Large intestine (tissue), 3 donors: ENCODE data around the gene AXIN1. TPM values are rescaled to one million over a fixed set of nuclear protein-coding genes. Genes with fewer than 3 reads are reported as not detected.

Source experiments
- DNase-seq, 2 donors: peaks; one replicate each; pipeline versions ENCODE4 v3.0.0 to v3.0.0-alpha.2; 2013
- H3K27ac ChIP-seq: one replicate; pipeline ENCODE4 v1.5.1; 2013; ENCODE audit warnings: low read length
- H3K27me3 ChIP-seq: 2 replicates; pipeline ENCODE4 v1.6.1; 2013; ENCODE audit warnings: low read length; ENCODE audit not compliant: control insufficient read depth, insufficient read depth
- H3K36me3 ChIP-seq: 2 replicates; pipeline ENCODE4 v1.6.1; 2013; ENCODE audit warnings: low read length; ENCODE audit not compliant: control insufficient read depth, insufficient read depth
- H3K4me1 ChIP-seq: one replicate; pipeline ENCODE4 v1.6.1; 2013; ENCODE audit warnings: low read length; ENCODE audit not compliant: control insufficient read depth, insufficient read depth
- H3K4me3 ChIP-seq: one replicate; pipeline ENCODE4 v1.5.1; 2013; ENCODE audit warnings: low read length
- H3K9me3 ChIP-seq: one replicate; pipeline ENCODE4 v1.6.1; 2013; ENCODE audit warnings: mild to moderate bottlenecking, low read depth, low read length, moderate library complexity; ENCODE audit not compliant: control insufficient read depth
- WGBS: methylation state at CpG from one replicate; pipeline ENCODE4 v1.1.5; 2013; ENCODE audit warnings: low lambda C conversion rate; ENCODE audit not compliant: insufficient coverage; 5-methylcytosine and 5-hydroxymethylcytosine counted together
- polyA plus RNA-seq: library from polyadenylated mRNA; unstranded; fragments of 120-200 nt; gene quantifications from one replicate; pipeline ENCODE4 v1.2.1, GENCODE V29; 2013

The AXIN1 gene
- polyA plus RNA-seq, 1 donor, result 29.8 TPM

DNA sequence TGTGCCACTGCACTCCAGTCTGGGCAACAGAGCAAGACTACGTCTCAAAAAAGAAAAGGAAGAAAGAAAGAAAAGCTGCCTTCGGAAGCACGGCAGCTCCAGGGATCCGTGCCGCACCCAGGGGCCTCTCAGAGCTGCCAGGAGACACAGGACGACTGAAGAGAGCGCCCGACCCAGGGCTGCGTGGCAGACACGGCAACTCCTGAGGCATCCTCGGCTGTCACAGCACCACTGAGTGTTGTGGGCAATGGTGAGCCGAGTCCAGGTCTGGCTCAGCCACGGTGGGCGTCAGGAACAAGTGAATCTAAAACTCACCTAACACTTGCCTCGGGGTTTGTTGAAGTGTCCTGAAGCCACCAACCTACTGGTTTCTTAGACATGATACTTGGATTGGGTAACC lies 40.8 kb downstream of the AXIN1 start:
- Histone ChIP-seq H3K27me3 (no peaks in the 10 kb centered on the region), H3K4me3 (no peak overlapping the region), H3K4me1 (no peaks in the 10 kb centered on the region), H3K36me3 (peaks cover 66% of the 10 kb centered on the region), H3K27ac (no peak overlapping the region), H3K9me3 (no peaks in the 10 kb centered on the region)
- WGBS, result no CpG with 5 or more reads among the region's 15 CpGs
- no peak for DNase-seq

DNA sequence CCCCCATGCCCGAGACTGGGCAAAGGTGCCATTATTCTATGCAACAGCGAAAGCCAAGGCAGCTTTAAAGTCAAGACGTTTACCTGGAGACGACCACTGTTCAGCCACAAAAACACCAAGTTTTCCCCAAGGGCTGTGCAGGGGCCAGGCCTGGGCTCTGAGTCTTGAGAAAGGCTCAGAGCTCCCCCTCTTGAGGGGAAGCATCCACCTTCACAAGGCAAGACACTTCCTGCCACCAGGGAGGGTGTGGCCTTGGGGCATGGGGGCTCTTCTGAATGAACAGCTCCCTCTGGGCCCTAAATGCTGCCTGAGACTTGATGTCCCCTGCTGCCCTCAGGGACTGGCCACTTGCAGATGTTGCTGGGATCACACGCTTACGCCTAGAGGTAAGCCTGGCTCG lies 43.0 kb downstream of the AXIN1 start:
- Histone ChIP-seq H3K36me3 (peaks cover 70% of the 10 kb centered on the region), H3K27me3 (no peaks in the 10 kb centered on the region), H3K27ac (no peak overlapping the region), H3K4me1 (no peaks in the 10 kb centered on the region), H3K9me3 (no peaks in the 10 kb centered on the region), H3K4me3 (no peak overlapping the region)
- DNase-seq, result no peak
- no CpG with 5 or more reads among the region's 7 CpGs for WGBS

DNA sequence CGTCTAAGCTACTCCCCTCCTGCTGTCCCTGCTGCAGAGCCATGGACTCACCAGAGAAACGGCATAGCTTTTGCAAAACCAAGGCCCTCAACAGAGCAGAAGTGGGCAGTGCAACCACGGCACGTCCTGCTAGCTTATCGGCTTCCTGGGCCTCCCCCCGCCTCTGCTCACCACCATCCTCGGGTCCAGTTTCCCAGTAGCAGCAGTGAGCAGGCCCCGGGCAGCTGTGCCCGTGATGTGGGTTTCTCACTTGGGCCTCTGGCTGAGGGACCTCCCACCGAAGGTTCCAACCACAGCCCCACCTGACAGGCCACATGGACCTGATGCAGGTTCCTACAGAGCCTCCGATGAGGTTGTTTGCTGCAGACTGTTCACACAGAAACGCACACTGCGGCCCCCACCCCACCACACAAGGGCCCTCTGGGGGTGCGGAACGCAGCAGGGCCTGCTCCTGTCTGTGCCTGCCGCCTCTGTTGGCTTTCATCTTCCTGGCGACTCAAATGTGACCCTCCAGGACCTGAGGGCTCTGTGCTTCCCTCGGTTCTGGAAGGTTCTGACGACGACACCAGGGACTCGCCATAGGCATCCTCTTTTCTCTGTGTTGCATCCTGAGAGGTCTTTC lies 44.7 kb downstream of the AXIN1 start:
- DNase-seq, result no peak
- Histone ChIP-seq H3K4me1 (no peaks in the 10 kb centered on the region), H3K36me3 (peaks cover 67% of the 10 kb centered on the region), H3K9me3 (no peaks in the 10 kb centered on the region), H3K27me3 (no peaks in the 10 kb centered on the region), H3K4me3 (no peak overlapping the region), H3K27ac (no peak overlapping the region)
- WGBS, result no CpG with 5 or more reads among the region's 21 CpGs

DNA sequence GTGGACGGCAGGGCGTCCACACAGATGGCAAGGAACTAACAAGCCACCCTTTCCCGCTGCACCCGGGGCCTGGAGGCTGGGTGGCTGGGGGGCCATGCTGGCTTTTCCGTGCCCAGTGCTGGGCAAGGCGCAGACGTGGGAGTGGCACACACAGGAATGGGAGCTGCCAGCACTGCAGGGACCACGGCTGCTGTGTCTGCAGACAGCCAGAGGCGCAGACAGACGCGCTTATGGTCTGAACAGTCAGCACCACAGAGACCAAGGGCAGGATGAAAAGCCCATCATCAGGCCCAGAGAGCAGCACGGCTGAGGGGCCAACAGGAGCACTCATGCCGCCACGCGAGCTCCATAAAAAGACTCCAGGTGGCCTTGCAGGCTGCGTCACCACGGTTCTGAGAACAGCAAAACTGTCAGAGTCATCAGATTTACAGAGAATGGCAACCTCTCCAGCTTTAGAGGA lies 45.6 kb downstream of the AXIN1 start:
- no peak overlapping the region for H3K27ac ChIP-seq
- H3K27me3 ChIP-seq, result no peaks in the 10 kb centered on the region
- H3K4me1 ChIP-seq, result no peaks in the 10 kb centered on the region
- no CpG with 5 or more reads among the region's 17 CpGs for WGBS
- DNase-seq, result no peak
- no peak overlapping the region for H3K4me3 ChIP-seq
- peaks cover 66% of the 10 kb centered on the region for H3K36me3 ChIP-seq
- H3K9me3 ChIP-seq, result no peaks in the 10 kb centered on the region

DNA sequence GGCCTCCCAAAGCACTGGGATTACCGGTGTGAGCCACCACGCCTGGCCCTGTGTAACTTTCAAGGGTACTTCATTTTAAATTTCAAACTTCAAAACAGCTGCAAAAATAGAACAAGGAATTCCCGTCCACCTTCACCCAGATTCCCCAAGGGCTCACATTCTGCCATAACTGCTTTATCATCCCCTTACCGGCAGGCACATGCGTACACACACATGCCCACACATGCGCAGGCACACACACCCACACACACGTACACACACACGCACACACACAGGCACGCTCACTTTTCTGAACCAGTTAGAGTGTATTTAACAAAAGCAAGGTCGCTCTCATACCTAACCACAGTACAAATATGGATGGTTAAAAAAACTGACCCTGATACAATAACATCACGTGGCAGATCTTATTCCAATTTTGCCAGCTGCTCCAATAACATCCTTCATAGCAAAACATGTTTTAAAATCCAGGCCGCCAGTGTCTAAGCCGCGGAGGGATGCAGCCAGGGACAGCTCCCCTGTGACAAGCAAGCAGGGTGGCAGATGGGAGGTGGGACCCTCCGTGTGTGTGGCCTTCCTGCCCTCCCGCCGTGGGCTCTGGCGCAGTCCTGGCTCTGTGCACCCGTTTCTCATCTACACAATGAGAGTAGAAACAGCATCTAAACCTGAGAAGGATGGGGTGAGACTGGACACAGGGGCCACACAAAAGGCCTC lies 46.5 kb downstream of the AXIN1 start:
- H3K36me3 ChIP-seq, result peaks cover 65% of the 10 kb centered on the region
- no peak for DNase-seq
- 60% methylated on average over 1 of the region's 19 CpGs for WGBS

DNA sequence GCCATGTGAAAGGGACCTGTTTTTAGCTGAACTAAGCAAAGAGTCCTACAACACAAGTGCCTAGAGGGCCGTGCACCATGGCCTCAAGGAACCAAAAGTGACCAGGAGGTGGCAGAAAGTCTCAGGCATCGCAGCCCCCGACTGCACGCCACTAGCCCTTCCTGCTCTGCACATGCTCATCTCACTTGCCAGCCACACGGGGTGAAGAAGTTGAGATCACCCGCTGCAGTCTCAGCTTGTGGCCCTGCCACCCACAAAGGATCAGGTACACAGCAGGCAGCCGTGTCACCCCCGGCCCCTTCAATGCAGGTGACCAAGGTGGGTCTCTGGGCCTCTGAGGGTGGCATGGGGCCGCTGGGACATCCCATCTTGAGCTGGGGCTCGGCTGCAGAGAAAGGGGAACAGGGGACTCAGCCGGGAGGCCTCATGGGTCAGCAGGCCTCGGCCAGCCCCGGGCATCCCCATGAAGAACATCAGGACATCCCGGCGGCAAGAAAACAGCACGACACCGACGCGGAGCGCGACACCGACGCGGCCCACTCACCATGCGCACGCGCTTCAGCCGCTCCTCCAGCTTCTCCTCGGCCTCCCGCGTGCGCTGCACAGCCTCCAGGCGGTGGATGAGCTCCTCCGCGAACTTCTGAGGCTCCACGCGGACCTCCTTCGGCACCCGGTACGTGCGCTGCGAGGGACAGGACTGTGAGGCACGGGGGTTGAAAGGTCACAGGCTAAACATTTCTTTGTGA lies 48.6 kb downstream of the AXIN1 start:
- H3K36me3 ChIP-seq, result peaks cover 59% of the 10 kb centered on the region
- H3K4me1 ChIP-seq, result no peaks in the 10 kb centered on the region
- no peak overlapping the region for H3K27ac ChIP-seq
- no peaks in the 10 kb centered on the region for H3K9me3 ChIP-seq
- no peak for DNase-seq
- H3K4me3 ChIP-seq, result no peak overlapping the region
- no CpG with 5 or more reads among the region's 43 CpGs for WGBS
- no peaks in the 10 kb centered on the region for H3K27me3 ChIP-seq

More for the DNA sequence above, 46.5 kb downstream of the AXIN1 start:
- Histone ChIP-seq H3K27me3 (no peaks in the 10 kb centered on the region), H3K4me1 (no peaks in the 10 kb centered on the region), H3K4me3 (no peak overlapping the region), H3K27ac (no peak overlapping the region), H3K9me3 (no peaks in the 10 kb centered on the region)

DNA sequence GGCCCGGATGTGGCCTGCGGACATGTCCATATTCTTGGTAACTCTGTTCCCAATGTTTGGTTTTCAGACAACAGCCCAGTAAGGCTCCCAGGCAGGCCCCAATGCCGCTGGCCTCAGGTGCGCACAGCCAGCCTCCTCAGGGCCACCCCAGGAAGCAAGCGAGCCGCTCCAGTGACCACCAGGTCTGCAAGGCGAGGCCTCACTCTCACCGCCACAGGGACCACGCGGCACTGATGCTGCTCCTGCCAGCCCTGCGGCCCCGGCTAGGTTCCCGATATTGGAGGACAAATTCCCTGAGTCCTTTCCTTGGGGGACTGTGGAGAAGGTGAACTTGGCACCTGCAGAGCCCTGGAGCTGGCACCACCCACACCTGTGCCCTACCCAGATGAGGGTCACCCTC lies 50.6 kb downstream of the AXIN1 start:
- no CpG with 5 or more reads among the region's 13 CpGs for WGBS
- H3K27ac ChIP-seq, result no peak overlapping the region
- no peaks in the 10 kb centered on the region for H3K4me1 ChIP-seq
- H3K27me3 ChIP-seq, result no peaks in the 10 kb centered on the region
- H3K4me3 ChIP-seq, result no peak overlapping the region
- H3K9me3 ChIP-seq, result no peaks in the 10 kb centered on the region
- no peak for DNase-seq
- H3K36me3 ChIP-seq, result peaks cover 52% of the 10 kb centered on the region

DNA sequence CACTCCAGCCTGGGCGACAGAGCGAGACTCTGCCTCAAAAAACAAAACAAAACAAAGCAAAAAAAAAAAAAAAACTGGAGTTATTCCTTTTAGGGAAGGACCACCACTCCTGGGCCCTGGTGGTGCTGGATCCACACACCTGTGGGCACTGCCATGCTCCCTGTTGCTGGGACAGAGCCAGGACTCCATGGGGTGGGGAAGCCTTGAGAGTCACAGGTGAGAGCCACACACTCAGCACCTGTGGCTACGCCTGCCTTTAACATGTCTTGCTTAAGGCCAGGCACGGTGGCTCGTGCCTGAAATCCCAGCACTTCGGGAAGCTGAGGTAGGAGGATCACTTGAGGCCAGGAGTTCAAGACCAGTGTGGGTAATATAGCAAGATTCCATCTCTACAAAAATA lies 51.3 kb downstream of the AXIN1 start:
- no peak for DNase-seq
- peaks cover 52% of the 10 kb centered on the region for H3K36me3 ChIP-seq
- no peaks in the 10 kb centered on the region for H3K4me1 ChIP-seq
- H3K4me3 ChIP-seq, result no peak overlapping the region
- WGBS, result no CpG with 5 or more reads among the region's 6 CpGs
- H3K9me3 ChIP-seq, result no peaks in the 10 kb centered on the region
- no peak overlapping the region for H3K27ac ChIP-seq
- H3K27me3 ChIP-seq, result no peaks in the 10 kb centered on the region

DNA sequence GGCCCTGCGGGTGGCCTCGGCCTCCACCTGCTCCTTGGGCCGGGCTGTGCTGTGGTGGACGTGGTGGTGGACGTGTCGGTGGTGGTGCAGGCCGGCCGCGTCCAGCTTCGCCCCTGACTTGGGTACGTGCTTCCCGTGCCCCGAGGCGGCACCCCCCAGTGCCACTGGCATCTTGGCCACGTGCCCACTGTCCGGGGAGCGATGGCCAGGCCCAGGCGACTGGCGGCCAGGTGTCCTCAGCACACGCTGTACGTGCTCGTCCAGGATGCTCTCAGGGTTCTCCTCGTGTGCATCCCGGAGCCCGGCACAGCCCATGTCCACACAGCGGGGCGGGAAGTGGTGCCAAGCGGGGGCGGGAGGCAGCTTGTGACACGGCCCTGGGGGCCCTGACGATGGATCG lies 54.7 kb downstream of the AXIN1 start:
- Histone ChIP-seq H3K27me3 (no peaks in the 10 kb centered on the region), H3K4me3 (no peak overlapping the region), H3K36me3 (peaks cover 50% of the 10 kb centered on the region), H3K27ac (no peak overlapping the region), H3K4me1 (no peaks in the 10 kb centered on the region), H3K9me3 (no peaks in the 10 kb centered on the region)
- no CpG with 5 or more reads among the region's 32 CpGs for WGBS
- no peak for DNase-seq

DNA sequence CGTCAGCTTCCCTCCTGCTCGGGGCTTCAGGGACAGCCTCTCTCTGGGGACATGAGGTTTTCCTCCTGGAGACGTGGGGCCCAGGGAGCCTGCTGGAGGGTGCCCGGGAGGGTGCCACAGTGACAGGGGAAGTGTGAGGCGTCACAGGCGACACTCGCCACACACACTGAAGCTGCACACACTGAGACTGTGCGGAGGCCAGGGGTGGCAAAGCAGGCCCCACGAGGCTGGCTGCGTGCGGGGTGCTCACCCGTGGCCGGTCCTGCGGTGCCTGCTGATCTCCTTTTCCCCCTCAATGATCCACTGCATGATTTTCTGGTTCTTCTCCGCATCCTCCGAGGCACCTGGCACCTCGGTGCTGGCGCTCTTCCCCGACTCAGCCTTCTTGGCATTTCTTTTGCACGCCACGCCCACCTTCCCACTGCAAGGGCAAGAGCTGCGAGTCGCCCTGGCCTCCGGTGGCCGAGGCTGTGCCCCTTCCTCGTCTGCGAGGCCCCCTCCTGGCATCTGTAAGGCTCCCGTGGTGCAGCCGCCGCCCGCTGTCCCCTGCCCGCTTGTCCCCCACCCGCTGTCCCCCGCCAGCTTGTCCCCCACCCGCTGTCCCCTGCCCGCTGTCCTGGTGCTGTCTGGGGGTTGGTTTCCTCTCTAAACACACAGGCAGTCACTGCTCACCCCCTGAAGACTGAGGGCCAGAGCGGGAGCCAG lies 55.6 kb downstream of the AXIN1 start:
- H3K4me1 ChIP-seq, result no peaks in the 10 kb centered on the region
- H3K27me3 ChIP-seq, result no peaks in the 10 kb centered on the region
- H3K9me3 ChIP-seq, result no peaks in the 10 kb centered on the region
- no peak overlapping the region for H3K27ac ChIP-seq
- no peak overlapping the region for H3K4me3 ChIP-seq
- no CpG with 5 or more reads among the region's 37 CpGs for WGBS
- peaks cover 51% of the 10 kb centered on the region for H3K36me3 ChIP-seq
- no peak for DNase-seq
